Activated CD4-positive, alpha-beta T cell treated with anti-CD3 and anti-CD28 coated beads, Interleukin-2, amount 10 ng/mL, durations not matched to agents 24 days and 14 days (primary cell): ENCODE results near the gene PARD3B. TPM values are rescaled to one million over a fixed set of nuclear protein-coding genes. Genes with fewer than 3 reads are reported as not detected.

Experiments used
- DNase-seq: peaks from one replicate; pipeline ENCODE4 v3.0.0; 2022
- H3K27ac Mint-ChIP-seq: one replicate; pipeline ENCODE4 v1.8.0; 2022; ENCODE audit warnings: mild to moderate bottlenecking, mixed read lengths
- H3K27me3 Mint-ChIP-seq: one replicate; pipeline ENCODE4 v1.8.0; 2022; ENCODE audit warnings: mixed read lengths
- H3K36me3 Mint-ChIP-seq: one replicate; pipeline ENCODE4 v1.8.0; 2022; ENCODE audit warnings: low read depth, mild to moderate bottlenecking, mixed read lengths
- H3K4me1 Mint-ChIP-seq: one replicate; pipeline ENCODE4 v1.8.0; 2021; ENCODE audit warnings: mixed read lengths
- H3K4me3 Mint-ChIP-seq: one replicate; pipeline ENCODE4 v1.8.0; 2022; ENCODE audit warnings: mild to moderate bottlenecking, moderate library complexity, mixed read lengths
- H3K9me3 Mint-ChIP-seq: one replicate; pipeline ENCODE4 v1.8.0; 2021; ENCODE audit warnings: mixed read lengths
- intact Hi-C: fragments of 100-400 bp; cut with micrococcal nuclease; formaldehyde crosslinking; loops from one replicate; pipeline ENCODE4 v1.15.1; 2023
- total RNA-seq: library from RNA; stranded (reverse); gene quantifications from 2 replicates; pipeline ENCODE4 v1.2.3, GENCODE V29; 2022

Gene PARD3B
- total RNA-seq, 1 donor from 2014 or later: 0.12 TPM

DNA sequence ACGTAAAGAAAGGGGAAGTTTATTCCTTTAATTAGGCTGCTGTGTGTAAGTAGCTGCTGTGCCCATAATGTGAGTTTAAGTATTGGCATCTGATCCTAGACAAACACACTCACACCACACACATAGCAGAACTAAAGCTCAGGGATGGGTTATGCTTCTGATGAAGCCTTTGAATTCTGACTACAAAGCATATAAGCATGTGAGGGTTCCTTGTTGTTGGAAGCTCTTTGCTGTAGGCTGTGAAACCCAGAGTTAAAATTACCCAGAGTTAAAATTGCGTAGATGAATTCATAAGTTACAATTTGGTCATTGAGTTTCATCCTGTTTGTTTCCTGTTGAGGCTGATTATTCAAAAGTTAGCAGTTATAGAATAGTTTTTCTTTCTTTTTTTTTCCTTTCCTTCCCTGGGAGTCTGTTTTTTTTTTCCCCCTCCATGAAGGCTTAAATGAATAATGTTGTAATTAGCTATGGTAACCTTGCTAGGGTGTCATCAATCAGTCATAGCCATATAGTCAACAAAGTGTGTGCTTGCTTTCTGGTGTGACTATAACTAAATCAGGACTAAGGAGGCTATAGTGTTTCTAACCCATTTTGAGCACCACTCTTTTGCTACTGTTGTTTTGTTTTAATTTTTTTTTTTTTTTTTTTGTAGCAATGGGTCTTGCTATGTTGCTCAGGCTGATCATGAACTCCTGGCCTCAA, 426.1 kb downstream of the PARD3B start:
- Mint-ChIP-seq H3K4me3 (peak overlapping the region; percentile 47), H3K4me1 (peaks cover 46% of the 10 kb centered on the region), H3K27ac (peak overlapping the region; percentile 95), H3K27me3 (no peaks in the 10 kb centered on the region), H3K36me3 (peaks cover 30% of the 10 kb centered on the region), H3K9me3 (peaks cover 21% of the 10 kb centered on the region)
- DNase-seq: peak; percentile 67
- intact Hi-C loops: loop anchor here (1.0 to 10.0 kb wide), 7 partner anchors 23 to 713 kb away; partner anchors contain the start of gene NRP2

DNA sequence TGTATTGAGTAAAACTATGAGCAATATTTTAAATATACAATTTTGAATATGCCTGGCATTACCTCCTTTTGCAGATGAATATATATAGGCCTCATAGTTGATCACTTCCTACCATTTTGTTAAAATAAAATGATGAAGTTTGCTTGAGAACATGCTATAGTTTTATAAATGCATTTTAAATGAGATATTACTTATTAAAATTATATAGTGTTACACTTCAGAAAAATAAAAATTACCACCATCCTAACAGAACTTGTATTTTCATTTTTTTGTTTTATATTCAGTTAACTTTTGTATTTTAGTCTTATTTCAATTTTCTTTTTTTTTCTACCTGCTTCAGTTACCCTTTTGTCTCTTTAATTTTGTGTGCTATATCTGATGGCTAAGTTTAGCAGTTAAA, 426.9 kb downstream of the PARD3B start:
- H3K27me3 Mint-ChIP-seq: no peaks in the 10 kb centered on the region

GRCh38 chr2:204972606-204973336, 427.5 kb downstream of the PARD3B start:
- DNase-seq: no peak
- Mint-ChIP-seq H3K4me1 (peaks cover 34% of the 10 kb centered on the region), H3K4me3 (no peak overlapping the region), H3K36me3 (peaks cover 32% of the 10 kb centered on the region), H3K9me3 (peaks cover 27% of the 10 kb centered on the region), H3K27me3 (no peaks in the 10 kb centered on the region), H3K27ac (peak overlapping the region; percentile 62)
- intact Hi-C loops: loop anchor here (5.0 to 10.0 kb wide), 2 partner anchors 70 to 712 kb away; partner anchors contain the start of gene NRP2

More for the DNA sequence above, 426.9 kb downstream of the PARD3B start:
- Mint-ChIP-seq H3K36me3 (peaks cover 34% of the 10 kb centered on the region), H3K4me1 (peaks cover 40% of the 10 kb centered on the region), H3K9me3 (peaks cover 27% of the 10 kb centered on the region), H3K4me3 (no peak overlapping the region), H3K27ac (no peak overlapping the region)
- DNase-seq: no peak
- intact Hi-C loops: loop anchor here (5.0 to 10.0 kb wide), 2 partner anchors 70 to 713 kb away; partner anchors contain the start of gene NRP2

DNA sequence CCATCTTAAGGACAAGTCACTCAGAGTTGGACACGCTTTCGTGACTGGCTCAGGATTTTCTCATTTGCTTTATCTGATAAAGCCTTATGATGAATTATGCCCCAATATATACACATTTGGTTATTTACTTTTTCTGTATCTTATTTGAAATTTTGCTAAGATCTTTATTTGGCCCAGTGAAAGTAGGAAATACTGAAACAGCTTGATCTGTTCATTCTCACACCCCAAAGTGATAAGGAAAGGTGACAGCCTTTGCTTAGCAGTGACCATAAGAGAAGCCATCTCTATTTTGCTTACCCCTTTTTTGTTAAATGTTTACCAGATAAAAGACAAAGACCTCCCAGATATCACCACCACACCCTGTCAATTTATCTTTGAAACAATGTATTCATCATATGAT, 428.3 kb downstream of the PARD3B start:
- intact Hi-C loops: loop anchor here (5.0 to 10.0 kb wide), 2 partner anchors 71 to 711 kb away; partner anchors contain the start of gene NRP2
- Mint-ChIP-seq H3K27me3 (no peaks in the 10 kb centered on the region), H3K4me3 (no peak overlapping the region), H3K4me1 (peaks cover 27% of the 10 kb centered on the region), H3K36me3 (peaks cover 28% of the 10 kb centered on the region), H3K27ac (no peak overlapping the region), H3K9me3 (peaks cover 27% of the 10 kb centered on the region)
- DNase-seq: no peak

GRCh38 chr2:204974487-204974886, 429.2 kb downstream of the PARD3B start:
- no peak overlapping the region for H3K27ac Mint-ChIP-seq
- no peaks in the 10 kb centered on the region for H3K27me3 Mint-ChIP-seq
- intact Hi-C loops: loop anchor here (5.0 to 10.0 kb wide), 2 partner anchors 72 to 710 kb away; partner anchors contain the start of gene NRP2
- H3K4me1 Mint-ChIP-seq: peaks cover 21% of the 10 kb centered on the region
- H3K9me3 Mint-ChIP-seq: peaks cover 23% of the 10 kb centered on the region
- no peak for DNase-seq
- H3K4me3 Mint-ChIP-seq: no peak overlapping the region
- H3K36me3 Mint-ChIP-seq: peaks cover 27% of the 10 kb centered on the region

DNA sequence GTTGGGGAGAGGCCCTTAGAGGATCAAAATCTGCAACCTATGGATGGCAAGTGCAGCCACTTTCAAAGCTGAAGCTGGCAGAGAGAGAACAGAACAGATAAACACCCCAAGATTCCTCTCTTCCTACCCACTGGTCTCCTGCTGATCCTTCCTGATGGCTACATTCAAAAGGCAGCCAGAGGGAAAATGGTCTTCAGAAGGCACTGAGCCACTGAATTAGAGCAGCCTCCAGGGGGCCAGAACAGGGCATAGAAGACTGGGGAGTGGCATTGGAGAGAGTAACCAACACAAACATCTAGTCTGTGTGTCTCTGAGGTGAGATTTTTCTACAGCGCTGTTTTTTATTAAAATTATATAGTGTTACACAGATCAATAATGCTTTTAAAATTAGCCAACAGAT, 432.6 kb downstream of the PARD3B start:
- peaks cover 18% of the 10 kb centered on the region for H3K9me3 Mint-ChIP-seq
- H3K4me1 Mint-ChIP-seq: peaks cover 14% of the 10 kb centered on the region
- H3K27me3 Mint-ChIP-seq: no peaks in the 10 kb centered on the region
- DNase-seq: no peak
- peaks cover 21% of the 10 kb centered on the region for H3K36me3 Mint-ChIP-seq
- intact Hi-C loops: loop anchor here (10.0 kb wide), 1 partner anchor 707 kb away; the partner anchor contains the start of gene NRP2
- H3K4me3 Mint-ChIP-seq: no peak overlapping the region
- no peak overlapping the region for H3K27ac Mint-ChIP-seq

- peak; percentile 63 for DNase-seq
- Mint-ChIP-seq H3K27me3 (no peaks in the 10 kb centered on the region), H3K36me3 (peaks cover 4% of the 10 kb centered on the region), H3K4me3 (no peak overlapping the region), H3K27ac (no peak overlapping the region), H3K4me1 (peaks cover 11% of the 10 kb centered on the region), H3K9me3 (peaks cover 10% of the 10 kb centered on the region)
- intact Hi-C loops: no loop called here
Observed at GRCh38 chr2:204982303-204982702, 437.0 kb downstream of the PARD3B start.

DNA sequence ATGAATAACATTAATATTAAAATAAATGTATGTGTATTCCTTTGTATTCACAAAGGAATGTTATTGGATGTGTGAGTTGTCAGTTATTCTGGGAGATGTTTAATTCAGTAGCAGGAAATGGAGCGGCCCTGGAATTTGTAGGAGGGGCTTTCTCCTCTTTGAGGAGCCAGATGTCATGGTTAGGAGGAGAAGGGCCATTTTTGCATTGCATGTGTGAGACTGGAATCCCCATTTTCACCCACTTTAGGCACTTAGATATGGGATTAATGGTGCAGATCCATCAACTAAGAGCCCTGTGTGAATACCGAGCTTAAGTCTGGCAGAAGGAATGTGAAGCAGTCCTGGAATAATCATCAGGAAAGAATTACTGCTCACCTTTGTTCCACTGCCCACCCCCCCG, 439.2 kb downstream of the PARD3B start:
- intact Hi-C loops: no loop called here
- Mint-ChIP-seq H3K36me3 (peaks cover 4% of the 10 kb centered on the region), H3K4me3 (no peak overlapping the region), H3K27ac (no peak overlapping the region), H3K9me3 (peaks cover 19% of the 10 kb centered on the region), H3K27me3 (peaks cover 4% of the 10 kb centered on the region), H3K4me1 (peaks cover 15% of the 10 kb centered on the region)
- no peak for DNase-seq

DNA sequence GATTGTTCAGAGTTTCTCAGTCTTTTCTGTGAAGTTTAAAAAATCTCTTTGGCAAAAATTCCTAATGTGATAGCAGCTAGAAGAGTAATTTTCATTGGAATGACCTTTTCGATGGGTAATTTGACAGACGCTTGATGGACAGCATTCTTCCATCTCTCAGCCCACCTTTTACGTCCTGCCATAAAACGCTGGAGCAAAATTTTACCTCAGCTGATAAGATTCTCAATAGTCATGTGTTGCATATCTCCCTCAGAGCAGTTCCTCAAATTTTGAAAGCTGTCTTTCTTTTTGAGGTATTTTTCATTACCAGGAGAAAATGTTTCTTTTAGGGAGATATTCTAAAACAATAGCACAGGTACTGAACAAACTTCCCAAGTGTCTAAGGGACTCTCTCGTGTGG, 441.4 kb downstream of the PARD3B start:
- H3K27me3 Mint-ChIP-seq: peaks cover 4% of the 10 kb centered on the region
- peaks cover 11% of the 10 kb centered on the region for H3K4me1 Mint-ChIP-seq
- intact Hi-C loops: no loop called here
- H3K4me3 Mint-ChIP-seq: no peak overlapping the region
- H3K9me3 Mint-ChIP-seq: peaks cover 15% of the 10 kb centered on the region
- peaks cover 2% of the 10 kb centered on the region for H3K36me3 Mint-ChIP-seq
- no peak overlapping the region for H3K27ac Mint-ChIP-seq
- DNase-seq: no peak

DNA sequence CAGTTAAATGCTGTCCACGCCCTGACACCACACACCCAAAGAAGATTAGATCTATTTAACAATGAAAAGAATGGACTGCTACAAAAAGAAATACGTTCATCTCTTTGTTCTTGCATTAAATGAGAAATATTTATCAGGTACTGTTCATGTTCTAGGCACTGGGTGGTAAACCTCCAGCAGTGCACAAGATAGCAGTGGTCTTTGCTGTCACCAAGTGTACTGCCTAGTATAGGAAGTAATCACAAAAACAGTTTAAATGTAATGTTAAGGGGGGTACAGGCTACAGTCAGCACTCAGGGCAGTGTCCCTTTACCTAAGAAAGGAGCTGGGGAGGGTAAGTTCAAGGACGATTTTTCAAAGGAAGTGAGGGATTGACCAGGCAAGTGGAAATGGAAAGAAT, 443.6 kb downstream of the PARD3B start:
- Mint-ChIP-seq H3K9me3 (peaks cover 15% of the 10 kb centered on the region), H3K4me3 (no peak overlapping the region), H3K27ac (no peak overlapping the region), H3K36me3 (peaks cover 2% of the 10 kb centered on the region), H3K27me3 (peaks cover 4% of the 10 kb centered on the region), H3K4me1 (peaks cover 3% of the 10 kb centered on the region)
- intact Hi-C loops: no loop called here
- DNase-seq: no peak

DNA sequence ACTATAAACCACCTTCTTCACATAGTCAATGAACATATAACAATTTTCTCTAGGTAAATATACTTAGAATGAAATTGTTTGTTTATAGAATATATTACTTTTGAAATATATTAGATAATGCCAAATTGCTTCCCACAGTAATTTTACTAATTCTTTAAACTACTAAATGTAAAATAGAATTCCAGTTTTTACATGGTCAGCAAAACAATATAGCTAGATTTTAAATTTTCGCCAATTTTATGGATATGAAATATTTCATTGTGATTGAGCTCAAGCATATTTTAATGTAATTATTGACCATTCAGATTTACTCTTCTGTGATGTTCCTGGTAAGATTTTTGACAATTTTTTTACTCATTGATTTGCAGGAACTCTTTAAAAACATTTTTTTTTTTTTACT, 444.6 kb downstream of the PARD3B start:
- H3K4me1 Mint-ChIP-seq: peaks cover 3% of the 10 kb centered on the region
- peaks cover 2% of the 10 kb centered on the region for H3K36me3 Mint-ChIP-seq
- peaks cover 15% of the 10 kb centered on the region for H3K9me3 Mint-ChIP-seq
- no peak overlapping the region for H3K27ac Mint-ChIP-seq
- H3K27me3 Mint-ChIP-seq: peaks cover 4% of the 10 kb centered on the region
- no peak for DNase-seq
- intact Hi-C loops: no loop called here
- no peak overlapping the region for H3K4me3 Mint-ChIP-seq

- no peak for DNase-seq
- Mint-ChIP-seq H3K4me1 (peaks cover 28% of the 10 kb centered on the region), H3K27ac (no peak overlapping the region), H3K4me3 (no peak overlapping the region), H3K9me3 (peaks cover 8% of the 10 kb centered on the region), H3K27me3 (no peaks in the 10 kb centered on the region), H3K36me3 (no peaks in the 10 kb centered on the region)
- intact Hi-C loops: no loop called here
Observed at GRCh38 chr2:205001300-205001966, 456.2 kb downstream of the PARD3B start.

GRCh38 chr2:205002390-205002789, 457.1 kb downstream of the PARD3B start:
- peak; percentile 79 for DNase-seq
- Mint-ChIP-seq H3K4me3 (peak overlapping the region; percentile 50), H3K4me1 (peaks cover 34% of the 10 kb centered on the region), H3K27me3 (no peaks in the 10 kb centered on the region), H3K36me3 (peaks cover 3% of the 10 kb centered on the region), H3K27ac (peak overlapping the region; percentile 73), H3K9me3 (peaks cover 14% of the 10 kb centered on the region)
- intact Hi-C loops: loop anchor here (2.0 kb wide), 1 partner anchor 54 kb away; no protein-coding TSS in a partner anchor
